HepG2 (cell line): ENCODE measurements around the gene ATP6V1C2. TPM values are rescaled to one million over a fixed set of nuclear protein-coding genes. Genes with fewer than 3 reads are reported as not detected.

Source experiments
- CEBPZ ChIP-seq: IDR thresholded peaks from 2 replicates; pipeline ENCODE4 v1.6.1; 2012; ENCODE audit warnings: low read length, improper control_type of control experiment
- ETS1 ChIP-seq: sonication (generic); formaldehyde crosslinking; IDR thresholded peaks from 2 replicates; pipeline ENCODE4 v1.4.0; 2020; ENCODE audit warnings: missing genetic modification reagents
- GTF2F1 ChIP-seq: fragments of 150-350 bp; IDR thresholded peaks from 2 replicates; pipeline ENCODE4 v1.6.1; 2014; ENCODE audit warnings: low read length
- KLF6 ChIP-seq: IDR thresholded peaks from 2 replicates; pipeline ENCODE4 v1.8.0; 2016; ENCODE audit warnings: missing biosample characterization, missing genetic modification reagents
- MAZ ChIP-seq, 2 experiments: sonication (generic) in 1 of 2; formaldehyde crosslinking in 1 of 2; IDR thresholded peaks; 2 replicates each; pipeline versions ENCODE4 v1.5.0 to v1.6.1; 2012 to 2020; ENCODE audit warnings: low read depth in 2 of 2, mild to moderate bottlenecking in 2 of 2, borderline replicate concordance in 1 of 2, improper control_type of control experiment in 1 of 2, low read length in 1 of 2, missing genetic modification reagents in 1 of 2, moderate library complexity in 1 of 2
- NAIF1 ChIP-seq: sonication (generic); formaldehyde crosslinking; IDR thresholded peaks from 2 replicates; pipeline ENCODE4 v1.5.0; 2020; ENCODE audit warnings: mild to moderate bottlenecking, missing genetic modification reagents, borderline replicate concordance
- NFIB ChIP-seq: sonication (generic); formaldehyde crosslinking; IDR thresholded peaks from 2 replicates; pipeline ENCODE4 v1.9.0; 2021; ENCODE audit warnings: missing genetic modification reagents, mild to moderate bottlenecking, borderline replicate concordance
- PHF8 ChIP-seq: sonication (generic); formaldehyde crosslinking; IDR thresholded peaks from 2 replicates; pipeline ENCODE4 v1.5.0; 2020; ENCODE audit warnings: missing genetic modification reagents
- TFAP4 ChIP-seq: sonication (generic); IDR thresholded peaks from 2 replicates; pipeline ENCODE4 v1.6.1; 2016; ENCODE audit warnings: low read depth, borderline replicate concordance
- ZC3H13 ChIP-seq: sonication (generic); formaldehyde crosslinking; IDR thresholded peaks from 2 replicates; pipeline ENCODE4 v1.8.1; 2023; ENCODE audit warnings: mild to moderate bottlenecking, missing genetic modification reagents, moderate library complexity
- ZMYM4 ChIP-seq: sonication (generic); formaldehyde crosslinking; IDR thresholded peaks from 2 replicates; pipeline ENCODE4 v1.8.1; 2023; ENCODE audit warnings: mild to moderate bottlenecking, missing genetic modification reagents
- ZNF607 ChIP-seq: sonication (generic); formaldehyde crosslinking; IDR thresholded peaks from 2 replicates; pipeline ENCODE4 v1.5.1; 2020; ENCODE audit warnings: missing genetic modification reagents, mild to moderate bottlenecking, borderline replicate concordance
- ZNF841 ChIP-seq: sonication (generic); formaldehyde crosslinking; IDR thresholded peaks from 2 replicates; pipeline ENCODE4 v1.8.1; 2023; ENCODE audit warnings: missing genetic modification reagents, borderline replicate concordance
- ZZZ3 ChIP-seq: sonication (generic); formaldehyde crosslinking; IDR thresholded peaks from 2 replicates; pipeline ENCODE4 v1.4.0; 2020; ENCODE audit warnings: missing genetic modification reagents, mild to moderate bottlenecking, borderline replicate concordance
- polyA plus RNA-seq, 8 experiments: library from polyadenylated mRNA; depleted of rRNA in 3 of 8; stranded (reverse) in 7 of 8; unstranded in 1 of 8; fragments of >200 nt; fragmentation: Illumina TruSeq in 4 of 8; extraction: Trizol in 4 of 8; gene quantifications; 2 replicates each; pipeline versions ENCODE4 v1.2.1 to v1.2.3, GENCODE V29; 2011 to 2016; ENCODE audit warnings: low read depth in 4 of 8, missing spikeins in 1 of 8, mixed read lengths in 1 of 8; ENCODE audit not compliant: insufficient read depth in 1 of 8
- total RNA-seq, 5 experiments: library from RNA; depleted of rRNA; stranded (reverse); fragments of >200 nt; fragmentation: Illumina TruSeq; extraction: Trizol; gene quantifications; 2 replicates each; pipeline ENCODE4 v1.2.3, GENCODE V29; 2016; ENCODE audit warnings: low read depth in 1 of 5
- TF ChIP-seq, protein P1 (sequence below): sonication (generic); formaldehyde crosslinking; IDR thresholded peaks from 2 replicates; pipeline ENCODE4 v1.8.0; 2022; ENCODE audit warnings: missing genetic modification reagents, mild to moderate bottlenecking, inconsistent platforms, borderline replicate concordance
- TF ChIP-seq, protein P2 (sequence below): sonication (generic); formaldehyde crosslinking; IDR thresholded peaks from 2 replicates; pipeline ENCODE4 v1.4.0; 2020; ENCODE audit warnings: mild to moderate bottlenecking, missing genetic modification reagents, borderline replicate concordance

ATP6V1C2 gene
- total and polyA plus RNA-seq, 2 of the 13 experiments (the other 11 are each of a cell fraction or from before 2014, with no cell fraction given): 0.04 to 0.29 TPM

DNA sequence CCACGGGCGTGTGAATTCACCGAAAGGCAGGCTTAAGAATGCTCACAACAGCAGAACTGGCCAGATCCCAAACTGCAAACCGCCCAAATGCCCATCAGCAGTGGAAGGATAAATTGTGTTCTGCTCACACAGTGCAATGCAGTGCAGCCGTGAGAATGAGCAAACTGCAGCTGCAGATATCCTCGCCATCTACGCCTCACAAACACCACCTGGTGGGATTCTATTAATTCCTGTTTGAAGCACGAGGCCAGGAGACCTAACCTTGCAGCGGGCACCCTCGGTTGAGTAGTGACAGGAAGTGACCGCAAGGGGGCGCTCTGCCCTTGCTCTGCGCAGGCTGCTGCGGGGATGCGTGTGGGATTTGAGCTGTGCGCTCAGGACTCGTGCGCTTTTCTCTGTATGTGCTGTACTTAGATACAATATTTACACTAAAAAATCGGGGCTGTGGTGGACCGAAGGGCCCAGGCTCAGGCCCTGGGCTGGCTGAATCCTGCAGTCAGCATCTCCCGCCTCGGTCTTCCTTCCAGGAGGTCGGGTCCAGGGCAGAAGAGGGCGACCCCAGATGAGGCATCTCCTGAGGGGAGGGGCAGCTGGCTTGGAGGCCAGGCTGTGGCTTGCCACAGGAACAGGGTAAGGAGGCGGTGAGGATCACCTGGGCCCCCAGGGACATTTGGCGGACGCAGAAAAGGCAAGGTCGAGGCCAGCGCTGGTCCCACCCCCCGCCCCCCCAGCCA is 110.9 kb downstream of the ATP6V1C2 start (continued):
- TF ChIP-seq MAZ (IDR thresholded peaks at IDR 0.05; ENCODE audit: borderline replicate concordance, low read depth, low read length) (peak; percentile 34; the same call in 1 of the 2 replicates), MAZ (CRISPR knock-in tag; IDR thresholded peaks at IDR 0.05; ENCODE audit: low read depth) (no peak), ZMYM4 (CRISPR knock-in tag) (0 out of 2 replicates have a peak, but pooled peaks have one; percentile 10), KLF6 (CRISPR knock-in tag) (no peak), NFIB (CRISPR knock-in tag) (no peak), TFAP4 (0 out of 2 replicates have a peak, but pooled peaks have one; percentile 9), ZNF841 (no peak), NAIF1 (CRISPR knock-in tag) (no peak), ZZZ3 (CRISPR knock-in tag) (no peak), CEBPZ (no peak), ETS1 (CRISPR knock-in tag) (no peak), GTF2F1 (no peak), PHF8 (CRISPR knock-in tag) (no peak), ZNF607 (no peak), ZC3H13 (CRISPR knock-in tag) (no peak)
- TF ChIP-seq, protein P1, sequence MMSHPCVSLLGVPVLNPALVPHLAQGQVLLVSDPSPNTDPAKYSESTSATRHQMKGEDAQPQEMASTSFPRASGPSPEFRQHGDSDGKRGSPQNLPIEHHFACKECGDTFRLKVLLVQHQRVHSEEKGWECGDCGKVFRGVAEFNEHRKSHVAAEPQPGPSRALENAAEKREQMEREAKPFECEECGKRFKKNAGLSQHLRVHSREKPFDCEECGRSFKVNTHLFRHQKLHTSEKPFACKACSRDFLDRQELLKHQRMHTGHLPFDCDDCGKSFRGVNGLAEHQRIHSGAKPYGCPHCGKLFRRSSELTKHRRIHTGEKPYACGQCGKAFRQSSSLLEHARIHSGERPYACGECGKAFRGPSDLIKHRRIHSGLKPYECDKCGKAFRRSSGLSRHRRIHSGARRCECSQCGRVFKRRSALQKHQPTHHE: no peak
- TF ChIP-seq, protein P2, sequence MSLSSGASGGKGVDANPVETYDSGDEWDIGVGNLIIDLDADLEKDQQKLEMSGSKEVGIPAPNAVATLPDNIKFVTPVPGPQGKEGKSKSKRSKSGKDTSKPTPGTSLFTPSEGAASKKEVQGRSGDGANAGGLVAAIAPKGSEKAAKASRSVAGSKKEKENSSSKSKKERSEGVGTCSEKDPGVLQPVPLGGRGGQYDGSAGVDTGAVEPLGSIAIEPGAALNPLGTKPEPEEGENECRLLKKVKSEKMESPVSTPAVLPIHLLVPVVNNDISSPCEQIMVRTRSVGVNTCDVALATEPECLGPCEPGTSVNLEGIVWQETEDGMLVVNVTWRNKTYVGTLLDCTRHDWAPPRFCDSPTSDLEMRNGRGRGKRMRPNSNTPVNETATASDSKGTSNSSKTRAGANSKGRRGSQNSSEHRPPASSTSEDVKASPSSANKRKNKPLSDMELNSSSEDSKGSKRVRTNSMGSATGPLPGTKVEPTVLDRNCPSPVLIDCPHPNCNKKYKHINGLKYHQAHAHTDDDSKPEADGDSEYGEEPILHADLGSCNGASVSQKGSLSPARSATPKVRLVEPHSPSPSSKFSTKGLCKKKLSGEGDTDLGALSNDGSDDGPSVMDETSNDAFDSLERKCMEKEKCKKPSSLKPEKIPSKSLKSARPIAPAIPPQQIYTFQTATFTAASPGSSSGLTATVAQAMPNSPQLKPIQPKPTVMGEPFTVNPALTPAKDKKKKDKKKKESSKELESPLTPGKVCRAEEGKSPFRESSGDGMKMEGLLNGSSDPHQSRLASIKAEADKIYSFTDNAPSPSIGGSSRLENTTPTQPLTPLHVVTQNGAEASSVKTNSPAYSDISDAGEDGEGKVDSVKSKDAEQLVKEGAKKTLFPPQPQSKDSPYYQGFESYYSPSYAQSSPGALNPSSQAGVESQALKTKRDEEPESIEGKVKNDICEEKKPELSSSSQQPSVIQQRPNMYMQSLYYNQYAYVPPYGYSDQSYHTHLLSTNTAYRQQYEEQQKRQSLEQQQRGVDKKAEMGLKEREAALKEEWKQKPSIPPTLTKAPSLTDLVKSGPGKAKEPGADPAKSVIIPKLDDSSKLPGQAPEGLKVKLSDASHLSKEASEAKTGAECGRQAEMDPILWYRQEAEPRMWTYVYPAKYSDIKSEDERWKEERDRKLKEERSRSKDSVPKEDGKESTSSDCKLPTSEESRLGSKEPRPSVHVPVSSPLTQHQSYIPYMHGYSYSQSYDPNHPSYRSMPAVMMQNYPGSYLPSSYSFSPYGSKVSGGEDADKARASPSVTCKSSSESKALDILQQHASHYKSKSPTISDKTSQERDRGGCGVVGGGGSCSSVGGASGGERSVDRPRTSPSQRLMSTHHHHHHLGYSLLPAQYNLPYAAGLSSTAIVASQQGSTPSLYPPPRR (CRISPR knock-in tag): no peak
